Fibroblast of villous mesenchyme (primary cell): Measurements from ENCODE around the gene ZNF3. TPM values are rescaled to one million over a fixed set of nuclear protein-coding genes. Genes with fewer than 3 reads are reported as not detected.

ENCODE experiments used
- DNase-seq: peaks from one replicate; pipeline ENCODE4 v3.0.0-alpha.2; 2010; ENCODE audit warnings: low read depth
- H3K4me3 ChIP-seq: 2 replicates; pipeline ENCODE4 v1.5.1; 2011; ENCODE audit warnings: low read depth, mild to moderate bottlenecking, low read length
- CTCF ChIP-seq: IDR thresholded peaks from 2 replicates; pipeline ENCODE4 v1.5.1; 2012; ENCODE audit warnings: low read depth, mild to moderate bottlenecking, low read length; ENCODE audit not compliant: insufficient read depth
- total RNA-seq: library from RNA; depleted of rRNA; stranded (reverse); fragments of >200 nt; gene quantifications from 2 replicates; pipeline ENCODE4 v1.2.3, GENCODE V29; 2012

The ZNF3 gene
- total RNA-seq, 1 donor: 32.8 TPM

- peak; percentile 97 for DNase-seq
- H3K4me3 ChIP-seq: peak within 1 kb of the TSS; percentile 97
- no peak for TF ChIP-seq CTCF
Observed at GRCh38 chr7:100119072-100119969, 37.8 kb upstream of the ZNF3 start, which contains the start of the genes CNPY4 and TAF6. Gene CNPY4, plus strand, starts transcription at chr7:100119634. Its CDS starts 111 bp downstream, at chr7:100119745. Gene TAF6, minus strand, starts transcription at chr7:100119358. Its CDS starts 5,149 bp downstream, at chr7:100114209.

DNA sequence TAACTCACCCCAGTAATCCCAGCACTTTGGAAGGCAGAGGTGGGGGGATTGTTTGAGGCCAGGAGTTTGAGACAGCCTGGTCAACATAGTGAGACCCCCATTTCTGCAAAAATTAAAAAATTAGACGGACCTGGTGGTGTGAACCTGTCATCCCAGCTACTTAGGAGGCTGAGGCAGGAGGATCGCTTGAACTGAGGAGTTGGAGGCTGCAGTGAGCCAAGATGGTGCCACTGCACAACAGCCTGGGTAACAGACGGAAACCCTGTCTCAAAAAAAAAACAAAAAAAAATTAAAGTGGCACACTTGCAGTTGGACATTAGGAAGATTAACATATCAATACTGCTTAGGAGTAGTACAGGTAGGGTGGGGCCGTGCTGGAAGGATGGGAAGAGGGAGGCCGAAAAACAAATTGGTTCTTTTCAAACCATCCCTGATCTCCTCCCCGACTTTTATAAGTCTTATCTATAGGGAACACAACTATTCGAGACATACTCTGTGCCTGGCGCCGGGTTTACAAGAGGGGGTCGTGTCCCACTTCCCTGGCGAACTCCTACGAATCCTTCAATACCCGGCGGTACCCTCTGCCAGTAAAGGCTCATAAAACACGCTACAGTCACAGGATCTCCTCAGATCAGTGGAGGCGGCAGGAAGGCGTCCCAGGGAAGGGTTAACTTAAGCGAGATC, 37.0 kb upstream of the ZNF3 start:
- H3K4me3 ChIP-seq: peak overlapping the region; percentile 97
- DNase-seq: no peak
- no peak for TF ChIP-seq CTCF

DNA sequence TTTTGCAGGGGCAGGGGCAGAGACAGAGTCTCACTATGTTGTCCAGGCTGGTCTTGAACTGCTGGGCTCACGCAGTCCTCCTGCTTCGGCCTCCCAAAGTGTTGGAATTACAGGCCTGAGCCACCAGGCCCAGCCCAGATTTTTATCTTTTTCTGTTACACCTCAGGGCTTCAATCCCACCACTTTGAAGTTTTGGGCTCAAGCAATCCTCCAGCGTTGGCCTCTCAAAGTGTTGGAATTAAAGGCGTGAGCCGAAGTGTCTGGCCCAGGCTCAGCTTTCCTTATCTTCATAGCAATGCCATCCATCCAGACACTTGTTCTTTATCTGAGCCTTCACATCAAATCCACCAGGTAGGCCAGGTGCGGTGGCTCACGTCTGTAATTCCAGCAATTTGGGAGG, 33.5 kb upstream of the ZNF3 start:
- no peak for DNase-seq
- H3K4me3 ChIP-seq: no peak overlapping the region
- no peak for TF ChIP-seq CTCF

GRCh38 chr7:100111914-100112313, 30.4 kb upstream of the ZNF3 start:
- DNase-seq: no peak
- H3K4me3 ChIP-seq: no peak overlapping the region
- TF ChIP-seq CTCF: no peak

DNA sequence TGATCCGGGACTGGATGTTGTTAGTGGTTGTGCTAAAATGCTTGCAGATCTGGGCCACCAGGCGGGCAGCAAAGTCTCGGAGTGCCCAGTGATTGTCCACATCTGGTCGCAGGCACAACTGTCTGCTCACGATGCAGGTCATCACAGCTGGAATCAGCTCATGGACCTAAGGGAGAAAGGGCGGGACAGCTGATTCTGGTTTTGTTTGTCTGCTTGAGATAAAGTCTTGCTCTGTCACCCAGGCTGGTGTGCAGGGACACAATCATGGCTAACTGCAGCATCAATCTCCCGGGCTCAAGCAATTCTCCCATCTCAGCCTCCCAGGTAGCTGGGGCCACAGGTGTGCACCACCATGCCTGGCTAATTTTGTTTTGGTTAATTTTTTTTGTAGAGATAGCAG, 29.6 kb upstream of the ZNF3 start:
- TF ChIP-seq CTCF: no peak
- DNase-seq: no peak
- no peak overlapping the region for H3K4me3 ChIP-seq

DNA sequence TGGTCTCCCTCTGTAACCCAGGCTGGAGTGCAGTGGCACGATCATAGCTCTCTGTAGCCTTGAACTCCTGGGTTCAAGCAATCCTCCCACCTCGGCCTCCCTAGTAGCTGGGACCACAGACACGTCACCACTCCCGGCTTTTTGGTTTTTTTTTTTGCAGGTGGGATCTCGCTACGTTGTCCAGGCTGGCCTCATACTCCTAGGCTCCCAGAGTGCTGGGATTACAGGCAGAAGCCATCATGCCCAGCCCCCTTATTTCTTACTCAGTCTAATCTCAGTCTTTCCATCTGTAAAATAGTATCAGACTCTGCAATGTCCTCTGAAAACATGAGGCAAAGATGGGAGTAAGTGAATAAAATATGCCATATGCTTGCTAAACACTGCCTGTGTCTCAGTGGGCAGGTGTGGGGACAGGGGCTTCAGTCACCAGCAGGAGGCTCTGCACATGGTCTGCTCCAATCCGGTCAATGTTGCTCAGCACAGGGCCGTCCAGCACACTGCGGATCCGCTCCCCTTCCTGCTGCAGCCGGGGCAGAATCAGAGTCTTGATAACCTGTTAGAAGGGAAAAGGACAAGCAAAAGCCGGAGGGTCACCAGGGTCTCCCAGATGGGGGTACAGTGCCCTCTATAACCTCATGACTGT, 28.1 kb upstream of the ZNF3 start:
- peak; percentile 5 for TF ChIP-seq CTCF
- DNase-seq: no peak
- H3K4me3 ChIP-seq: no peak overlapping the region
